HG03159 (cell line): ENCODE results near the gene PNCK.

ENCODE experiments used
- ATAC-seq: cut with Tn5 transposase; IDR thresholded peaks from one replicate; pipeline ENCODE4 v1.9.1; 2021; ENCODE audit warnings: mild to moderate bottlenecking, moderate library complexity; ENCODE audit not compliant: unreplicated experiment

PNCK gene

GRCh38 chrX:153662266-153662665 lies 11.3 kb downstream of the PNCK start:
- no peak for ATAC-seq

DNA sequence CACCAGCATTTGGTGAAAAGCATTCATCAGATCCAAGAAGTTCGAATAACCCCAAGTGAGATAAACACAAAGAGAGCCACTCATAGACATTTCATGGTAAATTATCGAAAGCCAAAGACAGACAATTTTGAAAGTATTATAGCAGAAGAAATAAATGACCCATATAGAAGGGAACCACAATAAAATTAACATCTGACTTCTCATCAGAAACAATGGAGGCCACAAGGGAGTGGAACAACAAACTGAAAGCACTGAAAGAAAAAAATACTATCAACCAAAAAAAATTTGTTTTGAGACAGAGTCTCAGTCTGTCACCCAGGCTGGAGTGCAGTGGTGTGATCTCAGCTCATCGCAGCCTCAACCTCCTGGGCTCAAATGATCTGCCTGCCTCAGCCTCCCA lies 14.3 kb downstream of the PNCK start:
- no peak for ATAC-seq

DNA sequence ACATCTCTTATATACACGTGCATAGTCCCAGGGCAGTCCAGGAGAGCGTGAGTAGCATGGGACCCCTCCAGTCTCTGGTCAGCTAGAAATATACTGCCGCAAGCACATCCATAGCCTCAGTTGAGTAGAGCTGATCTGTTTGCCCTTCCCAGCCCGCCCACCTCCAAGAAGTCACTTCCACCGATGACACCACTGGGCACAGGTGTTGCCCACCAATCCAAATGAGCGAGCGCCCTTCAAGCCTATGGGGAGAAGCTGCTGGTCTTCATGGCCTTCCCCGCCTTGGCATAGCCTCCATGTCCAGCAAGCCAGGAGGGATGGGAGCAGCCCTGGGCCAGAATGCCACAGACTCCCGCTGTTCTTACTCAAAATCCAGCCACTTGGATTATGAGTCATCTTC lies 16.5 kb downstream of the PNCK start:
- ATAC-seq: no peak

DNA sequence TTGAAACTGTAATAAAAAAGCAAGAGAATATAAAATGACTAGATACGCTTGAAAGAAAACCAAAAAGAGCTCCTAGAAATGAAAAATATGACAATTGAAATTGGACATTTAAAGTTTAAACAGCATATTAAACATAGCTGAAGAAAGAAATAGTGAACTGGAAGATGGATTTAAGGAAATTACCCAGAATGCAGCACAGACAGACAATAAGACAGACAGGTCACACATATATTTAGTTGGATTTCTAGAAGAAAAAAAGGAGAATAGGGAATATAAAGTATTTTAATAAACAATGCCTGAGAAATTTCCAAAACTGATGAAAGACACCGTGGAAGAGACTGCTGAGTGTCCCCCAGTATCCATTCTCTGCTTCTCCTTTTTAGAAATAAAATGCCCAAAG lies 20.1 kb downstream of the PNCK start:
- ATAC-seq: no peak

DNA sequence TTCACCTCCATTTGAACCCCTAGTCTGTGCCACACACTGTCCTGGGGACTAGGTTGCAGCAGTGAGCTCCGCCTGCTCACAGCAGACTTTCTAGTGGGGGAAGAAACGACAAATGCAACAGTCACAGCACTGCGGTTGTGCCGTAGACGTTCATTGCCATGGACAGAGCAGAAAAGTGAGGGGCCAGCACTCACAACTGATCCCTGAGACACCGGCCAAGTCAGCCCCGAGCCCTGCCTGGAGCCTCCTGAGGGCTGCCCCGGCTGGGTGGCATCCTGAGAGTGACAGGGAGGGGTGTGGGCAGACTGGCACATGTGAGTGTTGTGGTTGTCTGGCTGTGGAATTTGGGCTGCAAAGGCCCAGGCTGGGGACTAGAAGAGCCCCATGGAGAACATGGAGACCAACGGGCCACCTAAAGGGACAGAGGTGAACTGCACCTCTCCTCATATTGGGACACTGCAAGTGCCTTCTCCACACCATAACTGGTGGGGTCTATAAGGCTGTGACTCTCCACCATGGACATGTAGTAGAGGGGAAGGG lies 22.0 kb downstream of the PNCK start:
- ATAC-seq: no peak

- no peak for ATAC-seq
Measured at GRCh38 chrX:153650959-153651358, 22.7 kb downstream of the PNCK start.

DNA sequence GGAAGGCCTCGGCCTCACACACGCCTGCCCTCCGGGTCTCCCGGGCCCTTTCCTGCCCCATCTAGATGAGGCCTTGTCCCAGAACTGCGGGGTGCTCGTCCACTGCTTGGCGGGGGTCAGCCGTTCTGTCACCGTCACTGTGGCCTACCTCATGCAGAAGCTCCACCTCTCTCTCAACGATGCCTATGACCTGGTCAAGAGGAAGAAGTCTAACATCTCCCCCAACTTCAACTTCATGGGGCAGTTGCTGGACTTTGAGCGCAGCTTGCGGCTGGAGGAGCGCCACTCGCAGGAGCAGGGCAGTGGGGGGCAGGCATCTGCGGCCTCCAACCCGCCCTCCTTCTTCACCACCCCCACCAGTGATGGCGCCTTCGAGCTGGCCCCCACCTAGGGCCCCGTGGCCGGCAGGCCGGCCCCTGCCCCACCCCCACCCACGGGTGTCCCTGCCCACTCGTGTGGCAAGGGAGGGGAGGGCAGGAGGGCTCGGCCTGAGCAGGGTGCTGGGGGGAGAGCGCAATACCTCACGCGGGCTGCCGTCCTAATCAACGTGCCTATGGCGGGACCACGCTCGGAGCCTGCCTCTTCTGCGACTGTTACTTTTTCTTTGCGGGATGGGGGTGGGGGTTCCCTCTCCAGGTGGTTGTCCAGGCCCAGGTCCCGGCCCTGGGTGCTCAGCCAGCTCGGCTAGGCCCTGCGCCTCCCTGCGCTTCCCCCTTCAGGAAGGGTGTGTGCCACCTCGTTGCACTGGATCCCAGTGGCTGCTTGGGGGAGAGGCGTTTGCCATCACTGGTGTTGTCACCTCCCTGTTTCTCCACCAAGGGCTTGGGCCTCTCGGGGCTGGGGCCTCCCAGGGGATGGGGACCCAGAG lies 23.5 kb downstream of the PNCK start:
- no peak for ATAC-seq

DNA sequence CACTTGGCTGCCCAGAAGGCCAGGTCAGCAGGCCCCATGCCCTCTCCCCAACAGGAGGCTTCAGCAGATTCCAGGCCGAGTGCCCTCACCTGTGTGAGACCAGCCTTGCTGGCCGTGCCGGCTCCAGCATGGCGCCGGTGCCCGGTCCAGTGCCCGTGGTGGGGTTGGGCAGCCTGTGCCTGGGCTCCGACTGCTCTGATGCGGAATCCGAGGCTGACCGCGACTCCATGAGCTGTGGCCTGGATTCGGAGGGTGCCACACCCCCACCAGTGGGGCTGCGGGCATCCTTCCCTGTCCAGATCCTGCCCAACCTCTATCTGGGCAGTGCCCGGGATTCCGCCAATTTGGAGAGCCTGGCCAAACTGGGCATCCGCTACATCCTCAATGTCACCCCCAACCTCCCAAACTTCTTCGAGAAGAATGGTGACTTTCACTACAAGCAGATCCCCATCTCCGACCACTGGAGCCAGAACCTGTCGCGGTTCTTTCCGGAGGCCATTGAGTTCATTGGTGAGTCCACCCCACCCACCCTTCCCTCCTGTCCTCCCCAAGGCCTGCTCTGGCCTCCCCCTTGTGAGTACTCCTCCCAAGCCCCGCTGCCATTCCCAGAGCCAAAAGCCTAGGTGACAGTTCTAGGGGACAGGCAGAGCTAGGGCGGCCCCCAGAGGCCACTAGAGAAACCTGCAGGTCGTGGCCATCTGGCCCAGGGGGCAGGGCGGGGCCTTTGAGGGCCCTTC lies 24.3 kb downstream of the PNCK start:
- ATAC-seq: no peak

DNA sequence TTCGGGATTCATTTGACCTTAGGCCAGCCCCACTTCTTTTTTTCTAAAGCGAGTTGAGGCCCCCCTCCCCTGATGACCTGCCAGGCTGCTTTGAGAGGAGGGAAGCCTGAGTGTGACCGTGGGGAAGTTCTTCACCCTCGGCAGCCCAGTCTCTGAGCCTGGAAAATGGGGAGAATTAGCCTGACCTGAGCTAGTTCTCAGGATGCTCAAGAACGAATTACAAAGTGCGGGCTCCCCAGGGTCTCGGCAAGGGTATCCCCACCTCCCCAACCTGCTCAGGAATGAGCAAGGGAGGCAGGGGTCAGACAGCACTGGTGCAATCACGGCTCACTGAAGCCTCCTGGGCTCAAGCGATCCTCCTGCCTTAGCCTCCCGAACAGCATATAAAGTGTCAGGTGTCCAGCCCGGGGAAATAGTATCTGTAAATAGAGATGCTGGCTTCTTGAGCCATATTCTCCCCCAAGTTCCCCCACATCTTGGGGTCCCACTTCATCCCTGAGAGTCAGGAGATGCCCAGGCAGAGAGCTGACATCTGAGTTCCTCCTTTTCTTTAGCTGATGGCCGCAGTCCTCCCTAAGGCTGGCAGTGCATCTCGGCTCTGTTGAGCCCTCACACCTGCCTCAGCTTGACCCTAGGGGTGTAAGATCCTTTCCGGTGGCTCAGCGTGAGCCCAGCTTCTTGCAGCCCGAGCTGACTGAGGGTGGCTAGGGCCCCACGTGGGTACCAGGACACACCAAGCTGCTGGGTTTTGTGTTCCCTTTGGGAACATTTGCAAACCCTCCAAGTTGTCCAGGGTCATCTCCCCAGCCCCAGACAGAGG lies 25.0 kb downstream of the PNCK start:
- ATAC-seq: no peak

DNA sequence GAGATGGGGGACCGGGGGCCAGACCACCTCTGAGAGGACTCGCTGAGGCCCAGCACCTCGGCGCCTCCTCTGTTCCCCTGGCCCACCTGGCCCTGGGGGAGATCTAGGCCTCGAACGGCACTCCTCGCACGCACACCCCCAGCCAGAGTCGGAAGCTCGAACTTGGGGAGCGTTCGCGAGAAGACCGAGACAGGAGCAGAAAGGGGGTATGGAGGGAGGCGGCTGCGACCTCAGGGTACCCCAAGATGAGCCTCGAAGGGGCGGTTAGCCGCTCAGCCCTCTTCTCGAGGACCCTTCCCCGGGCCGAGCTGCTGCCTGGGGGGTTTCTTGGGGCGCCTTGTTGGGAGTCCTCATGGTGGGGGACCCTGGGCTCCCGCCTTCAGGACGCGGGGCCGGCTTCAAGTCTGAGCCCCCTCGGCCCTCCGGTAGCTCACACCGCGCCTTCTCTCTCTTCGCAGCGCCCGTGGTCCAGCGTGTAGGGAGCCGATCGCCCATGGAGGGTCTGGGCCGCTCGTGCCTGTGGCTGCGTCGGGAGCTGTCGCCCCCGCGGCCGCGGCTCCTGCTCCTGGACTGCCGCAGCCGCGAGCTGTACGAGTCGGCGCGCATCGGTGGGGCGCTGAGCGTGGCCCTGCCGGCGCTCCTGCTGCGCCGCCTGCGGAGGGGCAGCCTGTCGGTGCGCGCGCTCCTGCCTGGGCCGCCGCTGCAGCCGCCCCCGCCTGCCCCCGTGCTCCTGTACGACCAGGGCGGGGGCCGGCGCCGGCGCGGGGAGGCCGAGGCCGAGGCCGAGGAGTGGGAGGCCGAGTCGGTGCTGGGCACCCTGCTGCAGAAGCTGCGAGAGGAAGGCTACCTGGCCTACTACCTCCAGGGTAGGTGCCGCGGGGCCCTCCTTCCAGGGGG lies 25.9 kb downstream of the PNCK start:
- ATAC-seq: no peak

GRCh38 chrX:153646620-153647373 lies 26.8 kb downstream of the PNCK start, which contains the start of gene DUSP9:
Gene DUSP9 (plus strand): TSS chrX:153647203. CDS start chrX:153647954, 751 bp downstream.
- no peak for ATAC-seq

DNA sequence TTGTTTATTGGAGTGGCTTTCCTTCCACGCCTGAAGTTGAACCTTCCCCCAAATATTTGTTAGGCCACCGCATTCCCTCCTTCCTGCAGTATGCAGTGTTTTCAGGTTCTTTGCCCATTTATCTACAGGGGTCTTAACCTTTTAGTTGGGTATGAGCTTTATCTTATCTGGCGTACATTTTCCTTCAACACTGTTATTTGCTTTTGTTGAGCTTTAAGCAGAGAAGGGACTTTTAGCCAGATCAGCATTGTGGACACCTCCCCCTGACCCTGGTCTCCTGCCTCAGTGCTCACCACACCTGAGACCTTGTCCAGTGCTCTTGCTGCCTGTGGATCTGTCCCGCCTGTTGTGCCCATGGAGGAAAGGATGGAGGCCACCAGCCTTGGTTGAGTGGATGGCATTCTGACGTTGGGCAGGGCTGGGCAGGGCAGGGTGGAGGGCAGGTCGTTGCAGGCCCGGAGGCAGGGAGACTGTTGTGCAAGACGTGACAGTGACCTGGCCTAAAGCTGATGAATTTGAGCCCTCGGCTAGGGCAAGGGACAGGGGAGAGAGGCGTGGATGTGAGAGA lies 27.6 kb downstream of the PNCK start:
- ATAC-seq: no peak

- no peak for ATAC-seq
Measured at GRCh38 chrX:153645151-153645550, 28.5 kb downstream of the PNCK start.

- no peak for ATAC-seq
Measured at GRCh38 chrX:153644356-153645125, 29.1 kb downstream of the PNCK start.

GRCh38 chrX:153643431-153644351 lies 29.9 kb downstream of the PNCK start:
- no peak for ATAC-seq

DNA sequence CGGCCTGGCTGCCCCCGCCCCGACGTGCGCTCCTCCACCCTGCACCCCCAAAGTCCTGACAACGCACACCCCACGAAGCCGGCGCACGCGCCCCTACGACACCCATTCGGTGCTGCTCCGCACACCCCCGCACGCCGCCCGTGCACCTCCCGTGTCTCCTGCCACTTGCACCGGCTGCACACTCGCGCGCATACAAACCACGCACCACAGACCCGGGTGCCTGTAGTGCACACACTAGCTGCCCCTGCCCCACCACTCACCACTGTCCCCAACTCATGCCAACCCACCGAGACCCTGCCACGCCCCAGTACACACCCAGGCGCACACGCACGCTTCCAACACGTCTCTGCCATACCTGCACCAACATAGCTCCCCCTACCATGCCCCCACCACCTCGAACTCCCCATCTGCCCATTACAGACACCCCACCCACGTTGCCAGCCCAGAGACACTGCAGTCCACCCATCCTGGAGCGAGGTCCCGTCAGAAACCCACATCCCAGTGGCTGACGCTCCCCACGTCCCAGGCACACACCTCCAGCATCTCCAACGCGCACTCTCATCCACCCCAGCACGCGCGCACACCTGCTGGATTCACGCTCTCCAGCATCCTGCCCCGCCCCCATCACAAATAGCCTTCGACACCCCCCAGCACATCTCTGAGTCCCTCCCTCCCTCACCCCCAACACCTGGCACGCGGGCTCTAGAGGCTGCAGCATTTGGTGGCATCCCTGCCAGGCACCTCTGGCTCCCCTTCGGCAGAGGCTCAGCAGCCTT lies 30.8 kb downstream of the PNCK start:
- no peak for ATAC-seq
